ENCODE results near the gene CA7. TPM values are rescaled to one million over a fixed set of nuclear protein-coding genes. Genes with fewer than 3 reads are reported as not detected.

The CA7 gene
- total RNA-seq, 1 experiment from 2014 or later = not detected

GRCh38 chr16:66881964-66882508 is 37.8 kb downstream of the CA7 start:
- peak overlapping the region; percentile 98 for H3K4me3 ChIP-seq (ENCODE audit: low read length)
- no peaks in the 10 kb centered on the region for H3K9me3 ChIP-seq (ENCODE audit: low read length)
- H2AFZ ChIP-seq (ENCODE audit: low read length) = no peak overlapping the region
- H3K27ac ChIP-seq (ENCODE audit: low read length) = no peak overlapping the region
- peak overlapping the region; percentile 96 for H3K4me2 ChIP-seq (ENCODE audit: low read depth, low read length, poor library complexity, severe bottlenecking)
- H3K27me3 ChIP-seq (ENCODE audit: low read length) = no peaks in the 10 kb centered on the region
- DNase-seq = no peak
- H3K9ac ChIP-seq (ENCODE audit: low read length) = peak overlapping the region; percentile 66
- H3K79me2 ChIP-seq (ENCODE audit: low read length) = peaks cover 53% of the 10 kb centered on the region
- no peaks in the 10 kb centered on the region for H3K9me2 ChIP-seq (replicated peaks; ENCODE audit: insufficient read depth, low read length)
- no peaks in the 10 kb centered on the region for H4K20me1 ChIP-seq (ENCODE audit: insufficient read depth, low read depth, low read length)
- peaks cover 23% of the 10 kb centered on the region for H3K4me1 ChIP-seq (ENCODE audit: low read length)
- peaks cover 11% of the 10 kb centered on the region; the same call in 1 of the 2 replicates for H3K36me3 ChIP-seq (ENCODE audit: insufficient read depth, low read length)

- Histone ChIP-seq H3K27me3 (ENCODE audit: low read length) (no peaks in the 10 kb centered on the region), H2AFZ (ENCODE audit: low read length) (no peak overlapping the region), H3K27ac (ENCODE audit: low read length) (no peak overlapping the region), H3K4me3 (ENCODE audit: low read length) (no peak overlapping the region), H3K9me3 (ENCODE audit: low read length) (no peaks in the 10 kb centered on the region), H3K4me2 (ENCODE audit: low read depth, low read length, poor library complexity, severe bottlenecking) (no peak overlapping the region), H3K9ac (ENCODE audit: low read length) (no peak overlapping the region), H4K20me1 (ENCODE audit: insufficient read depth, low read depth, low read length) (no peaks in the 10 kb centered on the region), H3K79me2 (ENCODE audit: low read length) (peaks cover 53% of the 10 kb centered on the region), H3K36me3 (ENCODE audit: insufficient read depth, low read length) (peaks cover 11% of the 10 kb centered on the region; the same call in 1 of the 2 replicates), H3K4me1 (ENCODE audit: low read length) (peaks cover 23% of the 10 kb centered on the region), H3K9me2 (replicated peaks; ENCODE audit: insufficient read depth, low read length) (no peaks in the 10 kb centered on the region)
- no peak for DNase-seq
Measured at GRCh38 chr16:66882702-66883101, 38.5 kb downstream of the CA7 start.

- Histone ChIP-seq H3K27me3 (ENCODE audit: low read length) (no peaks in the 10 kb centered on the region), H4K20me1 (ENCODE audit: insufficient read depth, low read depth, low read length) (no peaks in the 10 kb centered on the region), H3K9me2 (replicated peaks; ENCODE audit: insufficient read depth, low read length) (no peaks in the 10 kb centered on the region), H3K4me3 (ENCODE audit: low read length) (no peak overlapping the region), H3K27ac (ENCODE audit: low read length) (no peak overlapping the region), H3K9me3 (ENCODE audit: low read length) (no peaks in the 10 kb centered on the region), H2AFZ (ENCODE audit: low read length) (no peak overlapping the region), H3K79me2 (ENCODE audit: low read length) (peaks cover 53% of the 10 kb centered on the region), H3K4me2 (ENCODE audit: low read depth, low read length, poor library complexity, severe bottlenecking) (no peak overlapping the region), H3K36me3 (ENCODE audit: insufficient read depth, low read length) (peaks cover 11% of the 10 kb centered on the region; the same call in 1 of the 2 replicates), H3K4me1 (ENCODE audit: low read length) (peaks cover 9% of the 10 kb centered on the region), H3K9ac (ENCODE audit: low read length) (no peak overlapping the region)
- no peak for DNase-seq
Measured at GRCh38 chr16:66885491-66885890, 41.3 kb downstream of the CA7 start.

- no peaks in the 10 kb centered on the region for H3K9me2 ChIP-seq (replicated peaks; ENCODE audit: insufficient read depth, low read length)
- H3K27me3 ChIP-seq (ENCODE audit: low read length) = no peaks in the 10 kb centered on the region
- no peak for DNase-seq
- H2AFZ ChIP-seq (ENCODE audit: low read length) = no peak overlapping the region
- no peaks in the 10 kb centered on the region for H4K20me1 ChIP-seq (ENCODE audit: insufficient read depth, low read depth, low read length)
- peaks cover 46% of the 10 kb centered on the region for H3K79me2 ChIP-seq (ENCODE audit: low read length)
- no peaks in the 10 kb centered on the region for H3K9me3 ChIP-seq (ENCODE audit: low read length)
- no peak overlapping the region for H3K9ac ChIP-seq (ENCODE audit: low read length)
- H3K36me3 ChIP-seq (ENCODE audit: insufficient read depth, low read length) = peaks cover 11% of the 10 kb centered on the region; the same call in 1 of the 2 replicates
- no peak overlapping the region for H3K4me2 ChIP-seq (ENCODE audit: low read depth, low read length, poor library complexity, severe bottlenecking)
- peaks cover 9% of the 10 kb centered on the region for H3K4me1 ChIP-seq (ENCODE audit: low read length)
- no peak overlapping the region for H3K4me3 ChIP-seq (ENCODE audit: low read length)
- H3K27ac ChIP-seq (ENCODE audit: low read length) = no peak overlapping the region
Measured at GRCh38 chr16:66886321-66886720, 42.1 kb downstream of the CA7 start.

DNA sequence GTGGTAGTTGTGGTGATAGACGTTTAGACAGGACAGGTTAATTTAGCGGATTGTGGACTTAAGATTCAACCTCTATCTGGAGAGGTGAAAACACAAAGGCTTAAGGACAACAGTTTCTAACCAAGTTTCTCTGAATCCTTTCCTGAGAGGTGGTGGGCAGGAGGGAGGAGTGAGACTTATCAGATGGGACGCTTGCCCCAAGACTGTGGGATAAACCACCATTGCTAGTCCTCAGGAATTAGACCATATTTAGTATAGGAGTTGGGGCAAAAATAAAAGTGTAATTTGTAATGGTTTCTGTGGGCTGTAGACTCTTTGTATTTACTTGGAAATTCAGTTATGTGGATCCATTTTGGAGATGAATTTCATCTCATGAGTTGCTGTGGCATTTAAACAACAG is 42.7 kb downstream of the CA7 start:
- no peak overlapping the region for H3K4me3 ChIP-seq (ENCODE audit: low read length)
- no peaks in the 10 kb centered on the region for H4K20me1 ChIP-seq (ENCODE audit: insufficient read depth, low read depth, low read length)
- H3K79me2 ChIP-seq (ENCODE audit: low read length) = peaks cover 40% of the 10 kb centered on the region
- H3K9ac ChIP-seq (ENCODE audit: low read length) = no peak overlapping the region
- H3K9me3 ChIP-seq (ENCODE audit: low read length) = no peaks in the 10 kb centered on the region
- H3K36me3 ChIP-seq (ENCODE audit: insufficient read depth, low read length) = peaks cover 11% of the 10 kb centered on the region; the same call in 1 of the 2 replicates
- no peak overlapping the region for H2AFZ ChIP-seq (ENCODE audit: low read length)
- no peak overlapping the region for H3K4me2 ChIP-seq (ENCODE audit: low read depth, low read length, poor library complexity, severe bottlenecking)
- no peaks in the 10 kb centered on the region for H3K27me3 ChIP-seq (ENCODE audit: low read length)
- peaks cover 4% of the 10 kb centered on the region for H3K4me1 ChIP-seq (ENCODE audit: low read length)
- H3K27ac ChIP-seq (ENCODE audit: low read length) = no peak overlapping the region
- DNase-seq = no peak
- no peaks in the 10 kb centered on the region for H3K9me2 ChIP-seq (replicated peaks; ENCODE audit: insufficient read depth, low read length)

- Histone ChIP-seq H3K9ac (ENCODE audit: low read length) (no peak overlapping the region), H3K79me2 (ENCODE audit: low read length) (peaks cover 26% of the 10 kb centered on the region), H3K27me3 (ENCODE audit: low read length) (no peaks in the 10 kb centered on the region), H3K9me3 (ENCODE audit: low read length) (no peaks in the 10 kb centered on the region), H4K20me1 (ENCODE audit: insufficient read depth, low read depth, low read length) (no peaks in the 10 kb centered on the region), H2AFZ (ENCODE audit: low read length) (no peak overlapping the region), H3K4me1 (ENCODE audit: low read length) (no peaks in the 10 kb centered on the region), H3K4me2 (ENCODE audit: low read depth, low read length, poor library complexity, severe bottlenecking) (no peak overlapping the region), H3K9me2 (replicated peaks; ENCODE audit: insufficient read depth, low read length) (no peaks in the 10 kb centered on the region), H3K4me3 (ENCODE audit: low read length) (no peak overlapping the region), H3K27ac (ENCODE audit: low read length) (no peak overlapping the region), H3K36me3 (ENCODE audit: insufficient read depth, low read length) (peaks cover 11% of the 10 kb centered on the region; the same call in 1 of the 2 replicates)
- DNase-seq = no peak
Measured at GRCh38 chr16:66888647-66889615, 44.7 kb downstream of the CA7 start.

DNA sequence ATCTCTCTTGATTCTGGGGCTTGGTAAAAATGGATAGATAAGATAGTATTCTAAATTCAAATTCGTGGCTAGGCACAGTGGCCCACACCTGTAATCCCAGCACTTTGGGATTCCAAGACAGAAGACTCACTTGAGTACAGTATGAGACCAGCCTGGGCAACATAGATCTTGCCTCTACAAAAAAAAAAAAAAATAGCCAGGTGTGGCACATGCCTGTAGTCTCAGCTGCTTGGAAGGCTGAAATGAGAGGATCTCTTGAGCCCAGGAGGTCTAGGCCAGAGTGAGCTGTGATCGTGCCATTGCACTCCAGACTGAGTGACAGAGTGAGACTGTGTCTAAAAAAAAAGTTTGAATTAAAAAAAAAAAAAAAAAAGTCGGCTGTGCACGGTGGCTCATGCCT is 45.4 kb downstream of the CA7 start:
- Histone ChIP-seq H3K4me3 (ENCODE audit: low read length) (no peak overlapping the region), H3K27ac (ENCODE audit: low read length) (no peak overlapping the region), H3K4me2 (ENCODE audit: low read depth, low read length, poor library complexity, severe bottlenecking) (no peak overlapping the region), H3K27me3 (ENCODE audit: low read length) (no peaks in the 10 kb centered on the region), H3K4me1 (ENCODE audit: low read length) (no peaks in the 10 kb centered on the region), H3K9ac (ENCODE audit: low read length) (no peak overlapping the region), H4K20me1 (ENCODE audit: insufficient read depth, low read depth, low read length) (no peaks in the 10 kb centered on the region), H3K9me3 (ENCODE audit: low read length) (no peaks in the 10 kb centered on the region), H3K9me2 (replicated peaks; ENCODE audit: insufficient read depth, low read length) (no peaks in the 10 kb centered on the region), H2AFZ (ENCODE audit: low read length) (no peak overlapping the region), H3K36me3 (ENCODE audit: insufficient read depth, low read length) (peaks cover 6% of the 10 kb centered on the region; the same call in 1 of the 2 replicates), H3K79me2 (ENCODE audit: low read length) (peaks cover 20% of the 10 kb centered on the region)
- DNase-seq = no peak

GRCh38 chr16:66890799-66891198 is 46.6 kb downstream of the CA7 start:
- H3K79me2 ChIP-seq (ENCODE audit: low read length) = peaks cover 9% of the 10 kb centered on the region; the same call in 1 of the 2 replicates
- no peaks in the 10 kb centered on the region; the same call in 1 of the 2 replicates for H3K36me3 ChIP-seq (ENCODE audit: insufficient read depth, low read length)
- H3K9ac ChIP-seq (ENCODE audit: low read length) = no peak overlapping the region
- H3K4me2 ChIP-seq (ENCODE audit: low read depth, low read length, poor library complexity, severe bottlenecking) = no peak overlapping the region
- no peaks in the 10 kb centered on the region for H3K9me3 ChIP-seq (ENCODE audit: low read length)
- H3K27me3 ChIP-seq (ENCODE audit: low read length) = no peaks in the 10 kb centered on the region
- peaks cover 4% of the 10 kb centered on the region; the same call in 1 of the 2 replicates for H4K20me1 ChIP-seq (ENCODE audit: insufficient read depth, low read depth, low read length)
- H3K9me2 ChIP-seq (replicated peaks; ENCODE audit: insufficient read depth, low read length) = no peaks in the 10 kb centered on the region
- no peaks in the 10 kb centered on the region for H3K4me1 ChIP-seq (ENCODE audit: low read length)
- no peak overlapping the region for H3K27ac ChIP-seq (ENCODE audit: low read length)
- DNase-seq = no peak
- no peak overlapping the region for H3K4me3 ChIP-seq (ENCODE audit: low read length)
- H2AFZ ChIP-seq (ENCODE audit: low read length) = no peak overlapping the region
